ENCODE data around the gene ATF3.

ATF3 gene

DNA sequence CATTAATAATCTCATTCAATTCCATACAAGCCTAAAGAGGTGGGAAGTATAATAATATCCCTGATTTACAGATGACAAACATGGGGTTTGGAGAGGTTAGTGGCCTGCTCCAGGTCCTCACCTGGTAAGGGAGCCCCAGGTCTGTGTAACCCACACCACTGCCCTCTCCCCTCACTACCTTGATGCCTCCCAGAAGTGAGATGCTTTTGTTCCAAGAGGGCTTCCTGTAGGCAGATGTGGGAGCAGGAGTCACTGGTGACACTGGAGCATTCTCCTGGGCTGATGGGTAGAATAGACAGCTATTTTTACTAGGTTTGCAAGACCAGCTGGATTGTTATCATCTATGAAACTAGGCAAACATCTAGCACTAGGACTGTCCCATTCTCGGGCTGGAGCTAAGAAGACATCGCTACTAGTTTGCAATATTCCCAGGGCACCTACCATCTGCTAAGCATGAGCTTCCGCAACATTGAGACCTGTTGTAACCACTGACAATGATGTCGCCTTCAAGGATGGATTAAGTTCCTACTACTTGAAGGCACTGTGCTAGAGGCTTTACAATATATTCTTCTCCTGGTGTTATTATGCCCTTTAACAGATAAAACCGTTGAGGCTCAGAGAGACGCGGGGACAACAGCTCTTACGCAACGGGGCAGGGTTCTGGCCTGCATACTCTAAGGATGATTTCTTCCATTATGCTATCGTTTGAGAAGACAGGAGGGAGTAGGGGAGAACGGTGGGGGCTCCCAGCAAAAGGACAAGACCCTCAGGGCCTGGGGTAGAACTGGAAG lies 56.0 kb downstream of the ATF3 start:
- peak overlapping the region; percentile 87 for H3K9ac ChIP-seq (ENCODE audit: low read length)
- H3K4me3 ChIP-seq (ENCODE audit: low read length), result peak overlapping the region; percentile 90

GRCh38 chr1:212665241-212666115 lies 56.9 kb downstream of the ATF3 start:
- no peaks in the 10 kb centered on the region for H3K9me3 ChIP-seq (ENCODE audit: control insufficient read depth, low read length)
- no peaks in the 10 kb centered on the region for H3K36me3 ChIP-seq (ENCODE audit: control insufficient read depth, insufficient read depth, low read length, severe bottlenecking)
- peak overlapping the region; percentile 90 for H3K4me3 ChIP-seq (ENCODE audit: low read length)
- peak overlapping the region; percentile 87 for H3K9ac ChIP-seq (ENCODE audit: low read length)
- no peaks in the 10 kb centered on the region for H3K27me3 ChIP-seq (replicated peaks; ENCODE audit: control insufficient read depth, insufficient read depth, low read length)
- peaks cover 39% of the 10 kb centered on the region for H3K4me1 ChIP-seq (ENCODE audit: control insufficient read depth, insufficient read depth, low read length)
- peak; percentile 93 for DNase-seq (ENCODE audit: low read depth)

More for the DNA sequence above, 56.0 kb downstream of the ATF3 start:
- Histone ChIP-seq H3K4me1 (ENCODE audit: control insufficient read depth, insufficient read depth, low read length) (peaks cover 39% of the 10 kb centered on the region), H3K9me3 (ENCODE audit: control insufficient read depth, low read length) (no peaks in the 10 kb centered on the region), H3K36me3 (ENCODE audit: control insufficient read depth, insufficient read depth, low read length, severe bottlenecking) (no peaks in the 10 kb centered on the region), H3K27me3 (replicated peaks; ENCODE audit: control insufficient read depth, insufficient read depth, low read length) (no peaks in the 10 kb centered on the region)
- DNase-seq (ENCODE audit: low read depth), result no peak

- peaks cover 4% of the 10 kb centered on the region for H3K27me3 ChIP-seq (replicated peaks; ENCODE audit: control insufficient read depth, insufficient read depth, low read length)
- H3K4me3 ChIP-seq (ENCODE audit: low read length), result no peak overlapping the region
- no peaks in the 10 kb centered on the region for H3K36me3 ChIP-seq (ENCODE audit: control insufficient read depth, insufficient read depth, low read length, severe bottlenecking)
- H3K4me1 ChIP-seq (ENCODE audit: control insufficient read depth, insufficient read depth, low read length), result peaks cover 39% of the 10 kb centered on the region
- no peak for DNase-seq (ENCODE audit: low read depth)
- no peak overlapping the region for H3K9ac ChIP-seq (ENCODE audit: low read length)
- H3K9me3 ChIP-seq (ENCODE audit: control insufficient read depth, low read length), result no peaks in the 10 kb centered on the region
These were observed 57.7 kb downstream of the ATF3 start for GRCh38 chr1:212666116-212666775.

DNA sequence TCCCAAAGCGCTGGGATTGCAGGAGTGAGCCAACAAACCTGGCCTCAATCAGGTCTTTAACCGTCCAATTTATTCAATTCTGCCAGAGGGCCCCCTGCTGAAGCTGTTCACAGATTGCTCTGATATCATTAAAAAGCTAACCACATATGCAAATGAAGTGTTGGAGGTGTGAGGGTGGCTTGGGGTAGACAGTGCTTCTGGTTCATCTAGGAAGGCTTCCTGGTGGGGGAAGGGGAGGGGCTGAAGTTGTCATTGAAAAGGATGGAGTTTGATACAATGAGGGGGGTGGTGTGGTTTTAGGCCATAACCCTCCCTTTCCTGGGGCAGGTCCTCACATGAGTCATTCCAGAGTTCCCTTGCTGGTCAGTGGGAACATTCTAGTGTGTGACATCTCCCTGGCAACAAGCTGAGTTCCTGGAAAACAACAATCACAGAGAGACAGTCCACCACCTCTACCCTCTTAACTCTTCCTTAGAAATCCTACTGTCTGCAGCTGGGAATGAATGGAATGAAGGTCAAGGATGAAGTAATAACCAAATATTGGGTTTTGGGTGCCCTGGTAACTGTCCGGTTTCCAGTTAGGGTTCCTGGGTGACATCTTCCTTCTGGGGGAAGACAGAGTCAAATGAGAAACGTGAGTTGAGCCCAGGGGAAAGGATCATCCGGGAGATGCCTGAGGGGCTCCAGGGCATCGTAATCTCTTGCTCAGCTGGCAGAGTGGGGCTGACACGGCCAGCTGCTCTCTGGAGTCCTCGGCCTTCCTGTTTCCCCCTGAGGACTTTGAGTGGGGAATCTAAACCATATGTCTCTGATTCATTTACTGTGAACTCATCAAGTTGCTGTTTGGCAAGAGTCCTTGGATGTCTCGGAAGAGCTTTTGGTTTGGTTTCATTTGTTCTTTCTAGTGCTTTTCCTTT lies 58.9 kb downstream of the ATF3 start:
- peak; percentile 96 for DNase-seq (ENCODE audit: low read depth)
- no peaks in the 10 kb centered on the region for H3K9me3 ChIP-seq (ENCODE audit: control insufficient read depth, low read length)
- peak overlapping the region; percentile 72 for H3K4me3 ChIP-seq (ENCODE audit: low read length)

GRCh38 chr1:212668477-212668876 lies 59.9 kb downstream of the ATF3 start:
- Histone ChIP-seq H3K4me1 (ENCODE audit: control insufficient read depth, insufficient read depth, low read length) (peaks cover 39% of the 10 kb centered on the region), H3K9ac (ENCODE audit: low read length) (peak overlapping the region; percentile 58), H3K27me3 (replicated peaks; ENCODE audit: control insufficient read depth, insufficient read depth, low read length) (peaks cover 4% of the 10 kb centered on the region), H3K9me3 (ENCODE audit: control insufficient read depth, low read length) (no peaks in the 10 kb centered on the region), H3K4me3 (ENCODE audit: low read length) (peak overlapping the region; percentile 72), H3K36me3 (ENCODE audit: control insufficient read depth, insufficient read depth, low read length, severe bottlenecking) (no peaks in the 10 kb centered on the region)
- no peak for DNase-seq (ENCODE audit: low read depth)

More for the DNA sequence above, 58.9 kb downstream of the ATF3 start:
- H3K9ac ChIP-seq (ENCODE audit: low read length), result peak overlapping the region; percentile 58
- peaks cover 39% of the 10 kb centered on the region for H3K4me1 ChIP-seq (ENCODE audit: control insufficient read depth, insufficient read depth, low read length)
- H3K27me3 ChIP-seq (replicated peaks; ENCODE audit: control insufficient read depth, insufficient read depth, low read length), result peaks cover 4% of the 10 kb centered on the region
- H3K36me3 ChIP-seq (ENCODE audit: control insufficient read depth, insufficient read depth, low read length, severe bottlenecking), result no peaks in the 10 kb centered on the region

DNA sequence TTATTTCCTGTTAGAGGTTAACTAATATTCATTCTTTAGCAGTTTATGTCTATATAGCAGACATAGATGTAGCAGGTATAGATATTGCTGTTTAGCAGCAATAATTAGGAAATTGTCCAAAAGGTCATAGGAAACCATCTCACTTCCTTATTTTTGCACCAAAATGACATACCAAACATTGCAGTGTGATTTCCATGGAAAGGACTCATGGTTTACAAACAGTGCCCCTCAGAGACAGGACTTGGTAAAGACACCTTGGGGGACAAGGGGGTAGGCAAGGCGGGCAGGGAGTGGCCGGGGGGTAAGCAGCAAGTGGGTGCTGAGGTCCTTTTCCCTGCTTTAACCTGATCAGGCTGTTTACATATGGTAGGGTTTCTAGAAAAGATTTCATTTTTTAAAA lies 60.5 kb downstream of the ATF3 start:
- H3K27me3 ChIP-seq (replicated peaks; ENCODE audit: control insufficient read depth, insufficient read depth, low read length), result peaks cover 4% of the 10 kb centered on the region
- DNase-seq (ENCODE audit: low read depth), result peak; percentile 62
- H3K36me3 ChIP-seq (ENCODE audit: control insufficient read depth, insufficient read depth, low read length, severe bottlenecking), result no peaks in the 10 kb centered on the region
- peaks cover 39% of the 10 kb centered on the region for H3K4me1 ChIP-seq (ENCODE audit: control insufficient read depth, insufficient read depth, low read length)
- H3K9ac ChIP-seq (ENCODE audit: low read length), result no peak overlapping the region
- no peak overlapping the region for H3K4me3 ChIP-seq (ENCODE audit: low read length)
- no peaks in the 10 kb centered on the region for H3K9me3 ChIP-seq (ENCODE audit: control insufficient read depth, low read length)

DNA sequence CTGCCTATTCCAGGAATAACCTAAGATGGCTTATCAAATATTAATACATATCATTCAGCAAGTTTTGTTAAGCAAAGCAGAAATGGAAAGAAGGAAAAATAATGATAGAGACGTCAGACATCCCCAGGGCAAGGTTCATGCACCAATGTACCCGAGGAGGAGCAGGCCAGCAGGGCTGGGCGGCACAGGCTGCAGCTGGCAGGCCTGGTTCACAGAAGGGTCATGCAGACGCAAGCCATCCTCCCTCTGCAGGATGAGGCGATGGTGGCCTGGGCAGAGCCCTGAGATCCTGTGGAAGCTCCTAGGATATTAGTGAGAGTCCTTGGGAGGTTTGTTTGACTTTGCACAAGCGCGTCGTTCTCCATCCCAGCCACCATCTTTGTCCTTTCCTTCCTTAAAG lies 61.0 kb downstream of the ATF3 start:
- no peak for DNase-seq (ENCODE audit: low read depth)
- H3K36me3 ChIP-seq (ENCODE audit: control insufficient read depth, insufficient read depth, low read length, severe bottlenecking), result no peaks in the 10 kb centered on the region
- no peak overlapping the region for H3K9ac ChIP-seq (ENCODE audit: low read length)
- no peaks in the 10 kb centered on the region for H3K9me3 ChIP-seq (ENCODE audit: control insufficient read depth, low read length)
- no peak overlapping the region for H3K4me3 ChIP-seq (ENCODE audit: low read length)
- H3K4me1 ChIP-seq (ENCODE audit: control insufficient read depth, insufficient read depth, low read length), result peaks cover 38% of the 10 kb centered on the region
- peaks cover 4% of the 10 kb centered on the region for H3K27me3 ChIP-seq (replicated peaks; ENCODE audit: control insufficient read depth, insufficient read depth, low read length)

GRCh38 chr1:212670301-212670700 lies 61.7 kb downstream of the ATF3 start:
- Histone ChIP-seq H3K9me3 (ENCODE audit: control insufficient read depth, low read length) (no peaks in the 10 kb centered on the region), H3K27me3 (replicated peaks; ENCODE audit: control insufficient read depth, insufficient read depth, low read length) (peaks cover 4% of the 10 kb centered on the region), H3K4me1 (ENCODE audit: control insufficient read depth, insufficient read depth, low read length) (peaks cover 32% of the 10 kb centered on the region), H3K36me3 (ENCODE audit: control insufficient read depth, insufficient read depth, low read length, severe bottlenecking) (no peaks in the 10 kb centered on the region), H3K9ac (ENCODE audit: low read length) (no peak overlapping the region), H3K4me3 (ENCODE audit: low read length) (no peak overlapping the region)
- no peak for DNase-seq (ENCODE audit: low read depth)

Data from adipocyte (in vitro differentiated cells).